ENCODE results near the gene ZNF506. TPM values are rescaled to one million over a fixed set of nuclear protein-coding genes. Genes with fewer than 3 reads are reported as not detected.
A peak's percentile ranks its signal among the peaks of the same experiment; 100 is the strongest.

Gene ZNF506
- total and polyA plus RNA-seq, 3 donors from 2014 or later, result 12.5 to 39.4 (median 28.9) TPM

GRCh38 chr19:19751846-19752245, 69.7 kb downstream of the ZNF506 start:
- TF ChIP-seq POLR2A (IDR thresholded peaks at IDR 0.05), result no peak
- TF ChIP-seq CTCF (IDR thresholded peaks at IDR 0.05), result no peak
- DNase-seq, result no peak
- Histone ChIP-seq H3K27me3 (no peaks in the 10 kb centered on the region), H3K36me3 (ENCODE audit: low read depth, missing control alignments) (no peaks in the 10 kb centered on the region), H3K27ac (no peak overlapping the region), H3K4me3 (no peak overlapping the region), H3K9me3 (no peaks in the 10 kb centered on the region), H3K4me1 (no peaks in the 10 kb centered on the region)
- intact Hi-C loops (cut with DNase I; ENCODE audit: low total_unique reads), result no loop called here
- WGBS, 2 donors, result 80 to 92% methylated on average over 6 to 11 of the region's 12 CpGs

- no peak for DNase-seq
- H3K4me3 ChIP-seq, result no peak overlapping the region
- 83 to 91% methylated on average over 17 to 40 of the region's 40 CpGs for WGBS, 2 donors
- no peaks in the 10 kb centered on the region for H3K36me3 ChIP-seq (ENCODE audit: low read depth, missing control alignments)
- H3K27me3 ChIP-seq, result no peaks in the 10 kb centered on the region
- no peaks in the 10 kb centered on the region for H3K9me3 ChIP-seq
- intact Hi-C loops (cut with DNase I; ENCODE audit: low total_unique reads), result no loop called here
- H3K27ac ChIP-seq, result no peak overlapping the region
- no peak for TF ChIP-seq POLR2A (IDR thresholded peaks at IDR 0.05)
- no peak for TF ChIP-seq CTCF (IDR thresholded peaks at IDR 0.05)
- no peaks in the 10 kb centered on the region for H3K4me1 ChIP-seq
Measured at GRCh38 chr19:19750842-19751790, 70.4 kb downstream of the ZNF506 start.

GRCh38 chr19:19749908-19750841, 71.4 kb downstream of the ZNF506 start:
- 84 to 87% methylated on average over 7 to 16 of the region's 17 CpGs for WGBS, 2 donors
- Histone ChIP-seq H3K9me3 (no peaks in the 10 kb centered on the region), H3K4me3 (no peak overlapping the region), H3K4me1 (no peaks in the 10 kb centered on the region), H3K27me3 (no peaks in the 10 kb centered on the region), H3K36me3 (ENCODE audit: low read depth, missing control alignments) (no peaks in the 10 kb centered on the region), H3K27ac (no peak overlapping the region)
- DNase-seq, result peak; percentile 11
- TF ChIP-seq CTCF (IDR thresholded peaks at IDR 0.05) (no peak), POLR2A (IDR thresholded peaks at IDR 0.05) (no peak)
- intact Hi-C loops (cut with DNase I; ENCODE audit: low total_unique reads), result no loop called here

- no peaks in the 10 kb centered on the region for H3K36me3 ChIP-seq (ENCODE audit: low read depth, missing control alignments)
- no peaks in the 10 kb centered on the region for H3K9me3 ChIP-seq
- intact Hi-C loops (cut with DNase I; ENCODE audit: low total_unique reads), result no loop called here
- H3K27me3 ChIP-seq, result no peaks in the 10 kb centered on the region
- no peaks in the 10 kb centered on the region for H3K4me1 ChIP-seq
- H3K27ac ChIP-seq, result no peak overlapping the region
- TF ChIP-seq CTCF (IDR thresholded peaks at IDR 0.05) (no peak), POLR2A (IDR thresholded peaks at IDR 0.05) (no peak)
- 84 to 91% methylated on average over 5 to 13 of the region's 13 CpGs for WGBS, 2 donors
- no peak overlapping the region for H3K4me3 ChIP-seq
- DNase-seq, result no peak
Measured at GRCh38 chr19:19749117-19749907, 72.2 kb downstream of the ZNF506 start.

Measured in testis (tissue), 3 donors.